Fibroblast of pulmonary artery (primary cell): Measurements from ENCODE around the gene MSRB2.

Experiments
- DNase-seq: peaks from one replicate; pipeline ENCODE4 v3.0.0-alpha.2; 2010; ENCODE audit warnings: low read depth
- H3K4me3 ChIP-seq: replicated peaks from 2 replicates; pipeline ENCODE4 v1.5.1; 2011; ENCODE audit warnings: low read depth, mild to moderate bottlenecking, control low read depth, low read length, moderate library complexity
- TF ChIP-seq, protein P1 (sequence below): IDR thresholded peaks from 2 replicates; pipeline ENCODE4 v1.5.1; 2011; ENCODE audit warnings: mild to moderate bottlenecking, control low read depth, low read length, inconsistent platforms; ENCODE audit errors: missing control alignments

Gene MSRB2

DNA sequence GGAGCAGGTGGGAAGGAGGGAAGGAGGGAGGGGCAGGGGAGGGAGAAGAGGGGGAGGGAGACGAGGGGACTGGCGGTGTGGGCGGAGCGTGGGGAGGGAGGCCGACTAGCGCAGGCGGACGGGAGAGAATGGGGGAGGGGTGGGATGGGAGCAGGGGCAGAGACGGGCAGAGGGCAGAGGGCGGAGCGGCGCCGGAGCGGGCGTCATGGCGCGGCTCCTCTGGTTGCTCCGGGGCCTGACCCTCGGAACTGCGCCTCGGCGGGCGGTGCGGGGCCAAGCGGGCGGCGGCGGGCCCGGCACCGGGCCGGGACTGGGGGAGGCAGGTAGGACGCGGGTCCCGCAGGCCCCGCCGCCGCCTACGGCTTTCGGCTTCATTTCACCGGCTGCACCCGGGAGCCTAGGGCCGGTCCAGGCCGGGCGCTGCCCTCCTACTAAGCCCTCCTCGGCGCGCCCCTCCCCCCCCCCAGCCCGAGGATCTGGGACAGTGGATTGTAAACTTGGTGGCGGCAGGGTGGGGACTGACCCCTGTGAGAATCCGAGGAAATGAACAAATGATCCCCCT, at the start of gene MSRB2:
MSRB2 (plus strand) TSS at position 176 of the 562 bp plus-strand sequence; CDS start at position 206, 30 bp downstream.
- peak within 1 kb of the TSS; percentile 75 for H3K4me3 ChIP-seq
- TF ChIP-seq, protein P1, sequence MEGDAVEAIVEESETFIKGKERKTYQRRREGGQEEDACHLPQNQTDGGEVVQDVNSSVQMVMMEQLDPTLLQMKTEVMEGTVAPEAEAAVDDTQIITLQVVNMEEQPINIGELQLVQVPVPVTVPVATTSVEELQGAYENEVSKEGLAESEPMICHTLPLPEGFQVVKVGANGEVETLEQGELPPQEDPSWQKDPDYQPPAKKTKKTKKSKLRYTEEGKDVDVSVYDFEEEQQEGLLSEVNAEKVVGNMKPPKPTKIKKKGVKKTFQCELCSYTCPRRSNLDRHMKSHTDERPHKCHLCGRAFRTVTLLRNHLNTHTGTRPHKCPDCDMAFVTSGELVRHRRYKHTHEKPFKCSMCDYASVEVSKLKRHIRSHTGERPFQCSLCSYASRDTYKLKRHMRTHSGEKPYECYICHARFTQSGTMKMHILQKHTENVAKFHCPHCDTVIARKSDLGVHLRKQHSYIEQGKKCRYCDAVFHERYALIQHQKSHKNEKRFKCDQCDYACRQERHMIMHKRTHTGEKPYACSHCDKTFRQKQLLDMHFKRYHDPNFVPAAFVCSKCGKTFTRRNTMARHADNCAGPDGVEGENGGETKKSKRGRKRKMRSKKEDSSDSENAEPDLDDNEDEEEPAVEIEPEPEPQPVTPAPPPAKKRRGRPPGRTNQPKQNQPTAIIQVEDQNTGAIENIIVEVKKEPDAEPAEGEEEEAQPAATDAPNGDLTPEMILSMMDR = no peak
- peak; percentile 97 for DNase-seq

DNA sequence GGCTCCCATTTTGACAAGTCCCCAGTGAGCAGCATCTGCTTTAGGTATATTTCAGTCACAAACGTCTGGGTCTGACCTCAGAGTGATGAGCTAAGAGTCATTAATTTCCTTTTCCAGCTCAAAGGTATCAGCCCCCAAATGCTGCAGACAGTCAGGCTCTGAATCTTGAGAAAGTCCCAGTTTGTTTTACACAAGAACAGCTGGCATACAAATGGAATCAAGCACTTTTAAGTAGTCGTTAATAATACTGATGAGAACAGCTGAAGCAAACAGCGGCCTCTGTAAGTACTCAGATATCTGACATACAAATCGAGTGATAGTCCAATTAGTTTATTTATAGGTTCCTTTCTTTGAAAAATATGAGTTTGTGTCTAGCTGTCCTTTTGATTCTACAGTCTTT, 49.4 kb upstream of the MSRB2 start:
- TF ChIP-seq, protein P1 = no peak
- no peak overlapping the region for H3K4me3 ChIP-seq
- no peak for DNase-seq

DNA sequence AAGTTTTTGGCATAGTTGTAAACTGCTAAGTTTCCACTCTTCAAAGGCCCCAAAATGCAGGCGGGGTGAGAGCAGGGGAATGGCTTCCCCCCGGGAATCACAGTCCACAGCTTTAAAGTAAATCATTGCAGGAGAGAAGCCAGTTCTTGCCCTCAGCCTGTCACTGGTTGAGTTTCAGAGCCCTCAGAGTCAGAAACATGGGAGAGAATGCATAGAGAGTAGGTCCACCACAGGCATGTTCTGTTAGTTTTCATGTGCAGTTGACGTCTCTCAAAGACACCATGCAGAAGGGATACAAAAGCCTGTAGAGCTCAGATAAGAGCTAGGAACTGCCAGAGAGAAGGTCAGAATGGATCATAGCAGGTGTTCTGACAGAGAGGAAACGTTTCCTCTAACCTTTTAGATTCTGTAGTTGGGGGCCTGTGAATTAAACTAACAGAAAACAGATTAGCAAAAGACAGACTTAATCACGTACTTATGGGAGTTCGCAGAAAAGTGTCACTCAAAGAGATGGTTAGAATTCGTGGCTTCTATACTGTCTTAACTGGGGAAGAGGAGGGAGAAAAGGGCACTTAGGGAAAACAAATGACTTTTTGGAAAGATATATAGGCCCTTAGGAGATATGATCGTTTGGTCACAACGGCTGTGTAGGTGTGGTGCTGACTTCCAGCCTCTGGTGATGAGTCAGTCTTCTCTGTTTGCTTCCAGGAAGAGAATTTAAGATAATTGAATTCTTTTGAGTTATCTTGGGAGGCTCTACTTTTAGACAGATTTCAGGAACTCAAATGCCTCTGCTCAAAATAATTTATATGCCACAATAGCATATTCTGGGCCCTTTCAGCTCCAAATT, 48.0 kb upstream of the MSRB2 start:
- H3K4me3 ChIP-seq = no peak overlapping the region
- peak; percentile 23 for DNase-seq
- TF ChIP-seq, protein P1 = no peak

DNA sequence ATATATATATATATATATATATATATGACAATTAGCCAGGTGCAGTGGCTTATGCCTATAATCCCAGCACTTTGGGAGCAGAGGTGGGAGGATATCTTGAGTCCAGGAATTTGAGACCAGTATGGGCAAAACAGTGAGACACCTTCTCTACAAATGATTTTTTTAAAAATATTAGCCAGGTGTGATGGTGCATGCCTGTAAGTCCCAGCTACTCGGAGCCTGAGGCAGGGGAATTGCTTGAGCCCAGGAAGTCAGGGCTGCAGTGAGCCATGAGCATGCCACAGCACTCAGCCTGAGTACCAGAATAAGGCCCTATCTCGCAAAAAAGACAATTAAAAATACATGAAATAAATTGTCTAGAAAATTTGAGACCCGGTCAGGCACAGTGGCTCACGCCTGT, 47.2 kb upstream of the MSRB2 start:
- TF ChIP-seq, protein P1 = no peak
- no peak for DNase-seq

DNA sequence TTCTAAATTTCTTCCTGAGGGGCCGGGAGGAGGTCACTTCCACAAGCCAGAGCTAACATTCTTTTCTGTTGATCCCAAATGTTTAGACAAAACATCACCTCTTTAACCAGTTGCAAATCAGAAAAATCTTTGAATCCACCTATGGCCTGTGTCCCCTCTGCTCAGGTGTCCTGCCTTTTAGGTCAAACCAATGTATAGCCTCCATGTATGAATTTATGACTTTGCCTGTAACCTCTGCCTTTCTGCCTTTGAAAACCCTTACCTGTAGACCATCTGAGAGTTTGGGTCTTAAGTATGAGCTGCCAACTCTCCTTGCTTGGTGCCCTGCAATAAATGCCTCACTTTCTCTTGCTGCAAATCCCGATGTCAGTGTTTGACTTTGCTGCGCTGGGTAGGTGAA, 44.1 kb upstream of the MSRB2 start:
- H3K4me3 ChIP-seq = no peak overlapping the region
- no peak for DNase-seq
- TF ChIP-seq, protein P1 = no peak

More for the DNA sequence above, 47.2 kb upstream of the MSRB2 start:
- no peak overlapping the region for H3K4me3 ChIP-seq

DNA sequence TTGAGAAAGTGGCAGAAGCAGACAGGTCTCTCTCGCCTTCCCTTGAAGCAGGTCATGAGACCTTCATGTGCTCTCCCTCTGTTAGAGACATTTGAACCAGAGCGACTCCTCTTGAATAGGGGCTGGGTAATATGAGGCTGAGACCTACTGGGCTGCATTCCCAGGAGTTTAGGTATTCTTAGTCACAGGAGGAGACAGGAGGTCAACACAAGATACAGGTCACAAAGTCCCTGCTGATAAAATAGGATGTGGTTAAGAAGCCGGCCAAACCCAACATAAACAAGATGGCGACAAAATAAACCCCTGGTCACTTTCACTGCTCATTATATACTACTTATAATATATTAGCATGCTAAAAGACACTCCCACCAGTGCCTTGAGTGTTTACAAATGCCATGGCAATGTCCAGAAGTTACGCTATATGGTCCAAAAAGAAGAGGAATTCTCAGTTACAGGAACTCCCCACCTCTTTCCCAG, 43.5 kb upstream of the MSRB2 start:
- TF ChIP-seq, protein P1 = no peak
- no peak overlapping the region for H3K4me3 ChIP-seq
- DNase-seq = no peak
